ENCODE results near the gene NFIC.

NFIC gene

DNA sequence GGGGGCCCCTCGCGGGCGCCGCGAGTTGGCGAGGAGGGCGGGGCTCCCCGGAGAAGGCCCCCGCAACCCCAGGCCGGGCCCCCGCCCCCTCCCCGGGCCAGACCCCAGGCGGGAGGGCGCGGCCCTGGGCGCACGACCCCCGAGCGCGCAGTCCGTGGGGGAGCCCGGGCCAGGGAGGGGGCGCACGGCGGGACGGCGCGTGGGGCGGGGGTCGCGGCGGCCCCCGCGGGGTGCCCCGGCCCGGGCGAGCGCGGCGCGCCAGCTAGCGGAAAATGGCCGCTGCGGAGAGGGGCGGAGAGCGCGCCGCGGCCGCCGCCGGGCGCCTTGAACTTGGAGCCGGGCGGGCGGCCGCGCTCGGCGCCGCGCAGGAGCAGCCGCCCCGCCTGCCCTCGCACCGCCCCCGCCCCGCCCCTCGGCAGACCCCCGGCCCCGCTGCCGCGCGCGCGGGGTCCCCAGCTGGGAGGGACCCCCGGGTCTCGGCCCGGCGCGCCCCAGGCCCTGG, 6.4 kb upstream of the NFIC start:
- no peak for DNase-seq

DNA sequence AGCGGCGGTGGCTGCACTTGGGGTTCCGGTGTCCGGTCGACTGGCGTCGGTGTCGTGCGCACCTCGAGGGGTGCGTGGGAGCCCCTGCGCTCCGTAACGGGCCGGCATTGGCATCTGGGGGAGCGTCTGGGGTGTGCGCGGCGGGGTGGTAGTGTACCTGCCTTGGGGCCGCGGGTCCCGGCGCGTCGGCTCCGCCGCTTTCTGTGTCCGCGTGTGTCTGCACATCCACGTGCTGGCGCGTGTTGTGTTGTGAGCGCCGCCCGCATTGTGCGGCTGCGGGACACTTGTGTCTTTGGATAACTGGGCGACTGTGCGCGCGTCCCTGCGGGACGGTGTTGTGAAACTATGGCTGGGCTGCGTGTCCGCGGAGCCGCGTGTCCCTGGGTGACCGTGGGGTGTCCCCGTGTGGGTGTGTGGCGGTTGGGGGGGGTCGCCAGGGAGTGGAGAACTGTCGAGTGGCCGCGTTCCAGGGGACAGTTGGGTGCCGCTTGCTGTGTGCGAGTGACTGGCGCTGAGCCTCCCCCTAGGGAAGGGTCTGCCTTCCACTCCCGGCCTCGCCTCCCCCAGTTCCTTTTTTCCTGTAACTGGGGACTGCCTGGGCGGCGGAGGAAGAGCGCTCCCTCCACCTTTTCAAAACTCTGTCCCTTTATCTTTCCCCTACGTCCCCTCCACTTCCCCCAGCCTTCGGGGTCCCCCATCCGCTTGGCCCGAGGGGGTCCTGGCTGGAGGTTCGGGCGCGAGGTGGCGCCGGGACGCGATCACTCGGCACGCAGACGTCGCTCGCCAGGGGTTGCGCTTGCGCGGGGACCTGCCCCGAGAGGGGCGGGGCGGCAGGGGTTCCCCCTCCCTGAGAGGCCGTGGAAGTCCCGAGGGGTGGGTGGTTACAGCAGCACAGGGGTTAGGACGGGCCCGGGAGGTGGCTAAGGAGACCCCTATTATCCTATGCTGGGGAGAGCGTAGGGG, 5.7 kb upstream of the NFIC start:
- DNase-seq, result no peak

DNA sequence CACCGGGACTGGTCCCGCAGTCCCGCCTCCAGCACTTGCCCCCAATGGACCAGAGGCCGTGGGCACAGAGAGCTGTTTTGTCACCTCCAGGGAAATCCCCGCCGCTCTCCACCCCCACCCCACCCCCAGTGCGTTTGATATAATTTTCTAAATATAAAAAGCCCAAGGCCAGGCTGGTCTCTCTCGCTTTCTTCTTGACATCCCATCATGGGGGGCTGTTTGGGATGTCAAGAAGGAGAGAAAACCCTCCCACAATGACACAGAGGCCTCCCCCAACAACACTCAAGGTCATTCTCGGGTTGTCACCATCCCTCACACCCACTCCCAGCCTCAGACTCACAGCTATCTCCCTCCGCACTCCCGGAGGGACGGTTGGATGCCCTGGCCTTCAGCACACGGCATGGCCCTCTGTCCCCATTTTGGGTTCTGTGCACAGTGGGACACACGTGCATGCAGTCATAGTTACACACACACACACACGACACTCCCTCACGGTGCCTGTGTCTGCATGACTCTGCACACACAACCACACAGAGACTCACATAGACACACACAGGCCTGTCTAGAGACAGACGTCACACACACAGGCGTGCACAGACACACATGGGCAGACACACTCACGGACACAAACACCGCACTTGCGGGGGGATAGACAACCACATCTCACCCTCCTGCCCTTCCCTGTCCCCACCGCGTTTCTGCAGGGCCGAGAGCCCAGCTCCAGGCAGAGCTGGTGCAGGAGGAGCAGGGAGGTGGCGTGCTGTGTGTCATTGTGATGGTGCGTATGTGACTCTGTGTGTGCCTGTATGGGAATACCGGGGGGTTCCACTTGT, 4.8 kb upstream of the NFIC start:
- no peak for DNase-seq

DNA sequence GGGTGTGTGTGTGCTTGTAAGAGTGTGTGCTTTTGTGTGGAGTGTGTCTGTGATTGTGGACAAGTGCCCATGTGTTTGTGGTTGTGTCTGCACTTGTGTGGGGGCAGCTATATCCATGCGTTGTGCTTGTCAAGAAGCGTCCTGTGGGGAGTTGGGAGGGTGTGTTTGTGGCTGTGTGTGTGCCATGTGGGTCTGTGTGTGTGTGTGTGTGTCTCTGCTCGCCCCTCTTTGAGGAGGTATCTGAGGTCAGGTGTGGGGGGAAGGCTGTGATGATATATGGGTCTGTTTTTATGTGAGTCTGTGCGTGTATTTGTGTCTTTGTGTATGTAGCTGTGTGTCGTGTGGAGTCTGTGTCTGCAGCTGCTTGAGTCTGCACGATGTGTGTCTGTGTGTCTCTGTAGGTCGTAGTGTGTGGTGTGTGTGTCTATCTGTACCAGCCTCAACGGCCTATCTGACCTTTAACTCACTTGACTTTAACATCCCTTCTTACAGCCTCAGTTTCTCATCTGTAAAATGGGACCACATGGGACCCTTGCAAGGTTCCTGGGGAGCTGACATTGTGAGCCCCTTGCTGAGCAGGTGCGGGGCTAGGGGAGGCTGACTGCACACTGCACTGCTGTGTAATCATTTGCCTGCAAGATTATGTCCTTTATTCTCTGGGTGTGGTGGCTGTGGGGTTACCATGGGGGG, 4.0 kb upstream of the NFIC start:
- DNase-seq, result no peak

DNA sequence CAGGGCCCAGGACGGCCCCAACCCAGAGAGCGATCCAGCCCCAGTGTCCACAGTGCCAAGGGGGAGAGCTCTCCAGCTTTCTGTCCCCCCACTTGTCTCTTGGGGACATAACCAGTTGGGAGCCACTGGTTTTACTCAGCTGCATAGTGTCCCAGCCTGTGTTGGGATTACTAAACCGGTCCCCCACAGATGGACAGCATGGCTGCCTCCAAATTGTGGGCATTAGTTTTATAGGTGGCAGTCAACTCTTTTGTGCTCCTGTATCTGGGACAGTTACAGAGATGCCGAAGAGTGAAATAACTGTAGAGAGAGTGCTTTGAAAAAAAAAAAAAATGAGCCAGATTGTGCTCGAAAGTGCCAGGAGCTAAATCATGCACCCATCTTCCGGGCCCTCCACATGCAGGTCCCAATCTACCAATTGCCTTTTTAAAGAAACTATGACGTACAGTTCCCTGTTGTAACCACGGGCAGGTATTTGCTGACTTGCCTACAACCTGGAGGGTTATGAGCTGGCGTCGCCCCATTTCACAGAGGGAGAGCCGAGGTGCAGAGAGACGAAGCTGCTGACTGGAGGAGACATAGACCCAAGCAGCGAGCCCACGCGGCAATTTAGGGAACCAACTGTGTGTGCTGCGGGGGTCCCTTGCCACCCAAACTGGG, 2.4 kb upstream of the NFIC start:
- no peak for DNase-seq

DNA sequence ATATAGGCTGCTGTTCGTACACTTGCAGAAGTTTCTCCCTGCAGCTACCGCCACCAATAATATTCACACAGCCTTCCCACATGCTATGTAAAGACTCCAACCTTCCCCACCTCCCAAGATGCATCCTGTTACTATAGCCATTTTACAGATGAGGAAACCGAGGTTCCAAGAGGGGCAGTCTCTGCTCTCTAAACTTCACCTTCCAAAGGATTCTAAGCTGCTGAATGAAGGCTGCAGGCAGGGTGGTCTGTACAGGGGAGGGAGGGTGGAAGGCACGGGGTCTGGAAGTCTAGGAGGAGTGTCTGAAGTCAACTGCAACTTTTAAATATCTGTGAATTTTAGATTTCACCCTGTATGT, 1.9 kb upstream of the NFIC start:
- DNase-seq, result no peak

DNA sequence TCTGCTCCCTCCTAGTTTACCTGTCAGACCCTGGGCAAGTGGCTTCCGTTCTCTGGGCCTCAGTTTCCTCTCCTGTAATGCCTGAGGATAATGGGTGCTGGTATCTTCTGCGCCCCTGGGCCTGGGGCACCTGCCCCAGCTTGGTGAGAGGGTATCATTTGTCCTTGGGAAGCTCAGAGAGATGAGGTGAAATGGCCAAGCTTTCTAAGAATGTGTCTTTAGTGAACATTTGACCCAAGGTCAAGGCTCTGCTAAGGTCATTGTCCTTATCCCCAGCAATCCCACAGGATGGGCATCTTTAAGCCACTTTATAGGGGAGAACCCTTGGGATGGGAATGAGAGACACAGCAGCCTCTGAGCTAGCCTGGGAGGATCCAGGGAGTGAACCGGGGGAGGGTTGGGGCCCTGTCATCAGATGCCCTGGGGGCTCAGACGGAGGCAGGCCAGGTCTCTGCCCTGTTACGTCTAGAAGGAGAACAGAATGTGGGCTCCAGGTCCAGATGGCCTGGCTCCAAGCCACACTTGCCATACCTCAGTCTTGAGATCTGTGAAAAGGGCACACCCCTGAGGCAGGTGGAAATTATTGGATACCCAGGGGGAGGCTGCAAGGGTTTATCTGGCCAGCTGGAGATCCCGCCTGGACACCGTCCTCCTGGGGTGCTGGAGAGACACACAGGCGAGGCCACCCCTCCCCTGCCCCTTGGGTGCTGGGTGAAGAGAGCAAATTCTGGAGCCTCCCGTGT, 1.1 kb upstream of the NFIC start:
- DNase-seq, result no peak

DNA sequence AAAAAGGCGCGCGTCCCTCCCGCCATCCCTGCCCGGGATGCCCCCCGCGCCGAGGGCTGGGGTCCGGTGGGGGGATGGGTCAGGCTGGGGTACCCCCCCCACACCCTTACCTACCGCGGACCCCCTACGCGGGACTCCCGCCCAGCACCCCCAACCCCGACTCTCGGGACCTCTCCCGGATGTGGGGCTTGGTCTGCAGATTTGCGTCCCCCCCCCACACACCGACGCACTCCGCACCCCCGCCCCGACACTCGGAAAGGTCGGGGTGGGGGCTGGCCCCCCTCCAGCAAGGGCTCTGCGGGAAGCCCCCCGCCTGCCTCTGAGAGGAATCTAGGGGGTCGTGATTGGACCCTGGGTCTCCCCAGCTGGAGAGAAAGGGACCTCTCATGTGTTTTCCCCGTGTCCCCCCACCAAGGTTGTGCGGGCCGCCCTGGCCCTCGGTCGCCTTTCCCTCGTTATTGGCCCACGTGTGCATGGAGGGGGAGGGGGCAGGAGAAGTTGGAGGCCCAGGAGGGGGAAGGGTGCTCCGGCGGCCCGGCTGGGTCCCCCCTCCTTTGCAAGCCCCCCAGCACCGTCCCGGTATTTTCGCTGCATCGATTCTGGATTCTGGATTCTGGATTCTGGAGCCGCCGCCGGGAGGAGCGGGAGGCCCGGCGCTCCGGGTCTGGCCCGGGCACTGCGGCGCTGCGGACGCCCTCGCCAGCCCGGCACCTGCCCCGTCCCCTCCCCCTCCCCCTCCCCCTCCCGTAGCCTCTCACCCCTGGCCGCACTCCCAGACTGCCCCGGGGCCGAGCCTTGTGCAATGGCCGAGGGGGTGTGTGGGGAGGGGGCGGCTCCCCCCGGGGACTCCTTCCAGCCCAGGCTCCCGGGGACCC, 607 bp downstream of the NFIC start:
- DNase-seq, result no peak

DNA sequence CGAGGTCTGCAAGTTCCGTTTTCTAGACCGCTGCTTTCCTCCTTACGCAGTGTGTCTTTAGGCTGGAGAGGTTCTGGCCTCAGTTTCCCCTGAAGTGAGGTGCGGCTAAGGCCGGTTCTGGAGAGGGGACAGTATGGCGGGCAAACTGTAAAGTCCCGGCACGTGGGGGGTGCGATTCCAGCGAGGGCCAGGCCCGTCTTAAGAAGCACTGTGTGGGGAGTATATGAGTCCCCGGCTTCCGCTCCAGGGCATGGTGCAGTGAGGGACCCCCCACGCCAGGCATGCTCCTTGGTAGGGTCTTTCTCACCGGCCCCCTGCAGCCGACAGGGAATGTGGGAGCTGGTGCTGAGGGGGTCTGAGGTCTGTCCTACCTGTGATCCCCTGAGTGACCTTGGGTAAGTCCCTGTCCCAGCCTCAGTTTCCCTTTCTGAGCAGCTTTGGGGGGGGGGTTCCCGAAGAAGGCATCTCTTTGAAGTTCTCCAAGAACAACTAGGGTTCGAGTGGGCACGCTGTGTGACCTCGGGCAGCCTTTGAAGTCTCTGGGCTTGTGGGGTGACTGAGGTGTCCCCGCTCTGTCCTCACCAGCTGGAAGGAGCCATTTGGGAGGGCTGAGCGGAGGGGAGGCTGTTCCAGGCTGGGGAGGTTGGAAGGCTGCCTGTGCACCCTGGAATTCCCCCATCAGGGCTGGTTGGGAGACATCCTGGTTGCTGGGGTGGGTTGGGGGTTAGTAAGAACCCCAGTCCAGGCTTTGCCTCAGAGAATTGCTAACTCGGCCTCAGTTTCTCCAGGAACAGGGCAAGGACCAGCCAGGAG, 1.5 kb downstream of the NFIC start:
- DNase-seq, result no peak

DNA sequence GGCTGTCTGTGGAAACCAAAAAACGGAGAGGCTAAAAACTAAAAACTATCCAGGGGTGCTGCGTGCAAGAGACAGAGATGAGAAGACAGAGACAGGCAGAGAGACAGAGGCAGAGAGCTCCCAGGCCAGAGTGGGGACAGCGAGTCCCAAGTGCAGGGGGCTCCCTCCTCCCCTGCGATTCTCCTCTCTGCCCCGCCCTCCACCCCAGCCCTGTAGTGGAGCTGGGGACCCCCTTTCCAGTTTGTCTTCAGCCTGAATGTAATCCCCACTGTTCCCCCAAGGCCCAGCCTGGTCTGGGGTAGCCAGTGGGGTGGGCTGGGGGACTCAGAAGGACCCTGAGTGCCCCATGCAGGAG, 2.0 kb downstream of the NFIC start:
- DNase-seq, result no peak

DNA sequence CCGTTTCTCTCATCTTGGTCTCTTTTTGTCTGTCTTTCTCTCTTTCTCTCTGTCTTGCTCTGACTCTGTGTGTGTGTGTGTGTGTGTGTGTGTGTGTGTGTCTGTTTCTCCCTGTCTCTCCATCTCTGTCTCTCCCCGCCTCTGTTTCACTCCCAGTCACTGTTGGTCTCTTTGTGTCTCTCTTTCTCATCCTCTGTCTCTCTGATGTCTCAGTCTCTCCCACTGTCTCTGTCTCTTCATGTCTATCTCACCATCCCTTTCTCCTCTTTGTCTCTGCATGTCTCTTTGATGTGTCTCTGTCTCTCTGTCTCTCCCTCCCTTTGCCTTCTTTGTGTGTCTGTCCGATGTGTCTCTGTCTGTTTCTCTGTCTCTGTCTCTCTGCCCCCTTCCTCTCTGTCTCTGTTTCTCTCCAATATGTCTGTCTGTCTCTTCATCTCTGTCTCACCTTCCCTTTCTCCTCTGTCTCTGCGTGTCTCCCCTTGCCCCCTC, 2.5 kb downstream of the NFIC start:
- no peak for DNase-seq

DNA sequence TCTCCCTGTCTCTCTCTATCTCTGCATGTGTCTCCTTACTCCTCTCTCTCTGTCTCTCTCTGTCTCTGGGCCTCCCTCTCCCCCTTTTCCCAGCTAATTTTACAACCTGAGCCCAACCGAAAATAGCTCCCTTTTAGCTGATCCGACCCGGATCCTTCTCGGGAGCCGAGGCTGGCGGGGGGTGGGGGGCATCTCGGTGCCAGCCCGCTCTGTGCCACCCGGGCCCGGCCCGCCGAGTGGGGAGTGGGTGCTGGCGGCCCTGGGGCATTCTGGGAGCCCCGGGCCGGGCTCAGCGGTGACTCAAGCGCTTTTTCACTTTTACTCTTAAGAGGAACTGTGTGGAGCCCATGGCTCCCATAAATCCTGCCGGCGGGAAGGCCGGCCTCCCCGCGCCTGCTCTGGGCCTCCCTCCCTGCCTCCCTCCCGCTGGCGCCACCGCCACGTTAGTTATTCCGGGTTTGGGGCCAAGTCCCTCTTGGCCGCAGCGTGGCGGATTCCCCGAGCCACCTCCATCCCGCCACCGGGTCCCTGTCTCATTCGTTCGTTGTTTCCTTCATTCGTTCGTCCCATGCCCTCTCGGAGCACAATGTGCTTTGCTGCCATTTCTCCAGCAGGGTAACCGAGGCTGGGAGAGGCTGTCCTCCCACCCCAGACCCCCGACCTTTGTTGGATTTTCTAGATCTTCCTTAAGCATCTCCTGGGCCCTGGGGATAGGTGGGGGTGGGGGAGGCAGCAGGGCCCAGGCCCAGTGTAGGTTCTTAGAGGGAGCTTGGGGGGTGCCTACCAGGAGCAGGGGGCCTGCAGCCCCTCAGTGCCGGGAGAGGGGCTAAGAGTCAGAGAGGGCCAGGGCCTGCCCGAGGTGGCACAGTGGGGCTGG, 3.2 kb downstream of the NFIC start:
- DNase-seq, result peak; percentile 67

DNA sequence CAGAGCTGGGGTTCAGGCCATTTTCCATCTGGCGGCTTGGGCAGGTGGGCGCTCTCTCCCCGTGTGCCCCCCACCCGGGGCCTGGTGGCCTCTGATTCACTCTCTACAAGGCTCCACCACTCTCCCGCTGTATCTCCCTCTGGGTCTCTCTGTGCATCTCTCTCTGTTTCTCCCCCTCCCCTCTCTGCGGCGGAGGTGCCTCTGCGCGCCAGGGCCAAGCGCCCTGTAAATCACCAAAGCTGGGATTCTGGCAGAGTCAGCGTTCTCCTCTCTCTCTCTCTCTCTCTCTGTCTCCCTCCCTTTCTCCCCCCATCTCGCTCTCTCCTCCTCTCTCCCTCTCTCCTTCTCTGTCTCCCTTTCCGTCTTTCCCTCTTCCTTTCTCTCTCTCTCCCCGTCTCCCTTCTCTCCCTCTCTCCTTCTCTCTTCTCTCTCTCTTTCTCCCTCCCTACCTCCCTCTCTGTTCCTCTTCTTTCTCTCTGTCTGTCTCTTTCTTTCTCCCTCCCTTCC, 3.9 kb downstream of the NFIC start:
- no peak for DNase-seq

DNA sequence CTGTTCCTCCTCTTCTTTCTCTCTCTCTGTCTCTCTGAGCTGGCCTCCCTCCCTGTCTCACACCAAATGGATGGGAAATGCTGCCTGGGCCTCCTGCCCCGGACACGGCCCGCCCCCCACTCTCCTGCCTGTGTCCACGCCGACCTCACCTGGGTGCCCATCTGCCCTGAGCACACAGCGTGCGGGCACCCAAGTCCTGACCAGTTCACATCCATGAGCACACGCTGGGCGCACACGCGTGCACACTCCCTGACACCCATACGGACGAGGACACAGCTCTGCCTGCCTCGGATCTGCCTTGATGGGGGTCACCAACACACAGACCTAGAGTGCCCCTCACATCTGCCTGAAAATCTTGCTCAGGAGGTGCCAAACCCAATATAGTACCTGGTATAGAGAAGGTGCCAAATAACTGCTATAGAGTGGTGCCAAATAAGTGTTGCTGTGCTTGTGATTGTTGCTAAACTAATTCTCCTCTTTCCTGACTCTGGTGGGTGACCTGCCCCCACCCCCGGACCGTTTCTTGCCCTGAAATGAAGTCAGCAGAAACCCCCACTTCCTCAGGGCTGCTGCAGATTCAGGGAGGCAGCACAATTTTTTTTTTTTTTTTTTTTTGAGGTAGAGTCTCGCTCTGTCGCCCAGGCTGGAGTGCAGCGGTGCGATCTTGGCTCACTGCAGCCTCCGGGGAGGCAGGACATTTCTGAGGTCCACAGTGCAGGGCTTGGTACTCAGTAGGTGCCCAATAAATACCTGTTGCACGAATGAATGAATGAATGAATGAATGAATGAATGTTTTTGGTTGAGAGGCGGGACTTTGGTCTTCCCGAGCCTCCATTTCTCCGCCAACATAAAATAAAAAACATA, 4.6 kb downstream of the NFIC start:
- no peak for DNase-seq

DNA sequence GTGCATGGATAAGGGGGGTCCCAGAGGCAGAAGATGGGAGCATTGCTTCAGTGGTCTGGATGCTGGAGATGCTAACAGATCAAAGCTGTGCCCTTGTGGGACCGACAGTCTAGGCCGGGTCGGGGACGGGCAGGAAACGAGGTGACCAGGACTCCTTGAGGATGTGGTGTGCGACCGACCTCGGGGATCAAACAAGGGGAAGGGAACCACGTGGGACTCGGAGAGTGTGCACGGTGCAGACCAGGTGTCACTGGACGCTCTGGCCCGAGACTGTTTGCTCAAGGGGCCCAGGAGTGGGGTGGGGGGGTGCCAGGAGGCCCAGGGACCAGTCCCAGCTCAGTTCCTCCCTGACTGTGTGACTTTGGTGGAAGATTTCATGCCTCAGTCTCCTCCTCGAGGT, 6.0 kb downstream of the NFIC start:
- DNase-seq, result no peak

DNA sequence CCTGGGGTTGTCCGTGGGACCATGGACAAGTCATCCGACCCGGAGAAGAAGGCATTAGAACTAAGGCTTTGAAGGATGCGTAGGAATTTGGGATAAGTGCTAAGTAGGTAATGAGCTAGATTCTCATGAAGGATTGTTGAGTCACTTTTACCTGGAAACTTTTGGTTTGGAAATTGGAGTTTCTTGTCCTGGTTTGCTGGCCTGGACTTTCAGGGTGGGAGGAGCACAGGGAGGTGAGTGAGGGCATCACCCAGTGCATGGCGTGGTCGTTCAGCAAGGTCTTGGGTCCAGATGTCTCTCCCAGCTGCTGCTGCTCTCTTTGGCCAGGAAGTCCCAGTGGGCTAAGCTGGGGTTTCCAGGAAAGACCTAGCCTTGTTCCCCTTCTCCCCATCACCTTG, 7.6 kb downstream of the NFIC start:
- no peak for DNase-seq

DNA sequence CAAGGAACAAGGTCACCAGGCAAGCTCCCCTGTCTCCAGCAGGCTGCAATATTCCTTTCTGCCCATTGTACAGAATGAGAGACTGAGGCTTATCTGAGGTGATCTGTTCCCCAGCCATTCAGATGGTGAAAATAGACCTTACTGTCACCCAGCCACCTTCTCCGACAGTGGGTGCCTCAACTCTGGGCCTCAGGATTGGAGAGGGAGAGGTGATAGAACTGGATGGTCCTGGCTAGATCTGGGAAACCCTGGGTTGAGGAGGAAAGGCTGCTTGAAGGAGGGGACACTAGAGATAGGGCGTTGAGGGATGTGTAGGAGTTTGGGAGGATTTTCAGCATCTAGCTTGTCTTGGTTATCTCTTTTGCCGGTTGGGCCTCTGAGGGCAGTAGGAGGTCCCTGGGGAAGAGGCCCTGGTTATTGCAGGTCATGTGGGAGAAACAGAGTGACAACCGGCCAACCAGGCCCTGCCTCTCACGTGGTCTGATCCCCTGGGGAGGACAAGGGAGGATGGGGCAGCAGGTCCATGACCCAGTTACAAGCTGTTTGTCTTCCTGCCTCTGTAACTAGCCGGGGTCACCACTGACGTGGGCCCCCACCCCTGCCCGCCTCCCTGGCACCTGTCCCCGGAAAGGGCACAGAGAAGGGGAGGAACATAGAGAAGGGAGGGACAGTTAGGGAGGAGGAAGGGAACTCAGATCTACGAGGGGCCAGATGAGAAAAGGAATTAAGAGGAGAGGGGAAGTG, 8.2 kb downstream of the NFIC start:
- no peak for DNase-seq
